GM19193 (cell line): ENCODE results near the gene METRNL.

Experiments
- POLR2A ChIP-seq: IDR thresholded peaks from 4 replicates; pipeline ENCODE4 v1.6.1; 2011; ENCODE audit not compliant: insufficient read depth, insufficient read length; ENCODE audit errors: extremely low read depth

The METRNL gene

DNA sequence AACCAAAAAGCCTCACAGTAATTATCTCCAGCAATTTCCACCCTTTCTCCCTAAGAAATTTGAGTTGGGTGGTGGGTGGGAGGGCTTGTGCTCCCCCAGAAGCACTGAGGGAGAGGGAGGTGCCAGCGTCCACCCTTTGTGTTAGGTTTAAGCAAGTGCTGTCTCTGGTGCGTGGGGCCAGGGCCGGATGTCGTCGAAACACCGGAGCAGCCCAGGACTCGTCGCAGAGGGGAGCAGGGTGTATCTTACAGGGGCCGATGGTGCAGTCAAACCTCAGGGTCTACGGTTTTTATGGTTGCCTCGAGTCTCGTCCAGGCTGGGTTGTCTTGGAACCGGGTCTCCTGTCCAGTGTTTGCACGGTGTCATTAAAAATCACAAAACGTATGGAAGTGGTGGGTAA is 35.3 kb downstream of the METRNL start:
- TF ChIP-seq POLR2A = no peak

DNA sequence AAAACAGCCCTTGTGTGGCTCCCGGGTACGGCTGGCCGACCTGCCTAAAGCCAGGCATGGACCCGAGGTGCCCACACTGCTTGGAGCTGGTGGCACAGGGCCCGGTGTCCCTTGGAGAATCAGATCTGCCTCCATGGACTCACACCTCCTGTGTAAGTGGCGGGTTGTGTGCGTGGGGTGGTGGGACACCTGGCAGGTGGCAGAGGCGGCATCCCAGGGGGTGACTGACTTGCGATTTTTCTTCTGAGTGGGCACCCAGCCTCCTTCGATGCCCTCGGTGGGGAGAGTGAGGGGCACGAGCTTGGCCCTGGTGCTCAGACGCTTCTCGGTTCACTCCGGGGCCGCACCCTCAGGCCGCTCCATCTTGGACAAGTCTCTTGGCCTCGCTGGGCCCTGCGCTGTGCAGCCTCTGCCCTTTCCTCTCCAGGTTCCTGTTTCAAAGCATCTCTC is 35.8 kb downstream of the METRNL start:
- TF ChIP-seq POLR2A = no peak

DNA sequence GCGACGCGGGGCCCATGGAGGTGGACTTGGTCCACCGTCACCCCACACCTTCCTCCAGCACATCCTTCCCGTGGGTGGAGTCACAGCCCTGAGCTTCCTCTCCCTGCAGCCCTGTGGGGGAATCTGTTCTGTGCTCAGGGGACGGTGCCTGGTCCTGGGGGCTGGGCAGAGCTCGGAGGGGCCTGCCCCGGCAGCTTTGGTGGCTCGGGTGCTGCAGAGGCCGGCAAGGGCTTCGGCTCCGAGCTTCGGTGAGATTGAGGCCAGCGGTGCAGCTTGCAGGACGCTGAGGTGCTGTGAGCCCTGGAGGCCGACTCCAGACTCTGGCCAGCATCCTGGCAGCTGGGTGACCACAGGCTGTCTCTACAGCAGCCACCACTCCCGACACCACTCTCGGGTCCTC is 36.4 kb downstream of the METRNL start:
- TF ChIP-seq POLR2A = no peak

DNA sequence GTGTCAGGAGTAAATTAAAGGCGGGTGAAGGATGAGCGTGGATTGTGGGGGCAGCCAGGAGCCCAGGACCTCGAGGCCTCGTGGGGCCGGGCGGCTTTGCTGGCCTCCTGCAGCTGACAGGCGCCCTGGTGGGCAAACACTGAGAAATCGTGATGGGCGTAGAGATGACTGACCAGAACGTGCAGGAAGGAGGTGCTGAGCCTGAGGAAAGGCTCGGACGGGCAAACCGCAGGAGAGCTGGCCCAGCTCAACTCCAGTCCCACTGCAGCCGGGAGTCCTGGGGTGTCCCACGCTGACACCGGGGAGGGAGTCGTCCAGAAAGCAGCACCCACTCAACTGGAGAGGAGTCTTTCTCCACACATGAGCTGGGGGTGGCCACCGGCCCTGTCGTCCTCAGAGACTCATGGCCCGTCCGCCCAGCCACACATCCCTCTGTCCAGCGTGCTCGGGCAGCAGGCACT is 36.9 kb downstream of the METRNL start:
- no peak for TF ChIP-seq POLR2A

DNA sequence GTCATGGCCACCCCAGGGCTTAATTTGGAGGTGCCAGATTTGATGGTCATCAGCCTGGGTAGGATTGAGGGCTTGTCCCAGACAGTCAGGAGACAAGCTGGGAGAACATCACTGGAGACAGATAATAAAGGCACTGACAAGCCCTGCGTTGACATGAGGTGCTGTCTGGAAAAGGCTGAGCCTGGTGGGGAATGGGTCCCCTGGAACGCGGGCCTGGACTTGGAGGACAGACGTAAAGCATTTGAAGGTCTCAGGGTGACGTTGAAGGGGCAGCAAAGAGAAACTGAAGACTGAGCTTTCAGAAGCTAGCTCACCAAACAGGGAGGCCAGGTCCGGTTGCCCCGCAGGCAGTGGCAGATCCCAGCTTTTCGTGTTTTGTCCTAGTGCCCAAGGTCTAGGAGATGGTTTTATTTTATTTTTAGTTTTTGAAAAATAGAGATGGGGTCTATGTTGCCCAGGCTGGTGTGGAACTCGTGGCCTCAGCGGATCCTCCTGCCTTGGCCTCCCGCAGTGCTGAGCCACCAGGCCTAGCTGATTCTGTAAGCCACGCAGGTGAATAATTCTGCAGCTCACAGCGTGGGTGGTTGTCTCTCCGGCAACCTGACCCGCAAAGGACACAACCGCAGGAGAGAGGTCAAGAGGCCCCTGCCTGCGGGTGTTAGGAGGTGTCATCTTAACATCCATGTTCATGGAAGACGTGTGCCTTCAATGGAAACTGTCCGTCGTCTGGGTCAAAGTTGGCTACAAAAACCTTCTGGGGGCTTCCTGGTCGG is 37.6 kb downstream of the METRNL start:
- TF ChIP-seq POLR2A = no peak

DNA sequence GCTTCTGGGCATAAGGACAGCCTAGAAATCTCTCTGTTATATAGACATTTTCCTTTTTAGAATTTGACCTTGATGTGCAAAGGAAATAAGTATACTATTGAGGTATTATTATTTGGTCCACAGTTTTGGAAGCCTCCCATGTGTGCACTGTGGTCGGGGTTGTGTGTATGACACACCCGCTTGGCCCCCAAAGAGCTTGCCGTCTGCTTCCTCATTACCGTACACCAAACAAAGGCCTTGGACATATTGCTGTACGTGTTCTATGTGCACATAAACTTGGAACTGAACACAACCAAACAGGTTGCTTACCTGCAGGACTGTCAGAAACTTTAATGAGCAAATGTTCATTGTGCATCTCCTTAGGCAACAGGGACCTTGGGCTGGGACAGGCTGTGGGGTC is 38.2 kb downstream of the METRNL start:
- TF ChIP-seq POLR2A = no peak

DNA sequence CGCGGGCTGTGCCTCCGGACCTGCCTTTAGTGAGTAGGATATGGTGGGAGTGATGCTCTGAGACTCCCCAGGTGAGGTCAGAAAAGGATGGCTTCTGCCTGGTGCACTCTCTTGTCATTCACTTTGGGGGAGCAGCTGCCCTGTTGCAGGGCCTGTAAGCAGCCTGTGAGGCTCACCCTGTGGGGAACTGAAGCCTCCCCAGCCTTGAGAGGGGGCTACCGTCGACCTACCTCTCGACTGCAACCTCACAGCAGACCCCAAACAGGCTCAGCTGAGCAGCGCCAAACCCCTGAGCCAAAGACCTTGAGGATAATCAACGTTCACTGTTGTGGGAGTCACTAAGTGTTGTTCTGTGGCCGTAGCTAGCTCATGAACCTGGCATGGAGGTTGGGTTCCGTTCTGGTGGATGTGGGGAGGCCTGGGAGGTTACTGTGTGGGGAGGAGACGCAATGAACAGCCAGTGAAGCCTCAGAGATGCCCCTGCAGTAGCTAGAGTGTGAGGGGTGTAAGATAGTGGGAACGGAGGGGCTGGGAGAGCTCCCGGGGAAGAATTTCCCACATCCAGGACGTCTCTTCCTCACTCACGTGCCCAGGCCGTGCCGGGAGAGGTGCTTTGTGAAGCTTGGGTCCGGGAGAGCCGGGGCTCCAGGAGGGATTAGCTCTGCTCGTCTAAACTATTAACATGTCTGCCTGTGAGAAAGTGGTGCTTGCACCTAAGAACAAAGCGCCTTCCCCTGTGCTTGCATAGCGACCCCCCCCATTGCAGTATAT is 38.8 kb downstream of the METRNL start:
- no peak for TF ChIP-seq POLR2A

DNA sequence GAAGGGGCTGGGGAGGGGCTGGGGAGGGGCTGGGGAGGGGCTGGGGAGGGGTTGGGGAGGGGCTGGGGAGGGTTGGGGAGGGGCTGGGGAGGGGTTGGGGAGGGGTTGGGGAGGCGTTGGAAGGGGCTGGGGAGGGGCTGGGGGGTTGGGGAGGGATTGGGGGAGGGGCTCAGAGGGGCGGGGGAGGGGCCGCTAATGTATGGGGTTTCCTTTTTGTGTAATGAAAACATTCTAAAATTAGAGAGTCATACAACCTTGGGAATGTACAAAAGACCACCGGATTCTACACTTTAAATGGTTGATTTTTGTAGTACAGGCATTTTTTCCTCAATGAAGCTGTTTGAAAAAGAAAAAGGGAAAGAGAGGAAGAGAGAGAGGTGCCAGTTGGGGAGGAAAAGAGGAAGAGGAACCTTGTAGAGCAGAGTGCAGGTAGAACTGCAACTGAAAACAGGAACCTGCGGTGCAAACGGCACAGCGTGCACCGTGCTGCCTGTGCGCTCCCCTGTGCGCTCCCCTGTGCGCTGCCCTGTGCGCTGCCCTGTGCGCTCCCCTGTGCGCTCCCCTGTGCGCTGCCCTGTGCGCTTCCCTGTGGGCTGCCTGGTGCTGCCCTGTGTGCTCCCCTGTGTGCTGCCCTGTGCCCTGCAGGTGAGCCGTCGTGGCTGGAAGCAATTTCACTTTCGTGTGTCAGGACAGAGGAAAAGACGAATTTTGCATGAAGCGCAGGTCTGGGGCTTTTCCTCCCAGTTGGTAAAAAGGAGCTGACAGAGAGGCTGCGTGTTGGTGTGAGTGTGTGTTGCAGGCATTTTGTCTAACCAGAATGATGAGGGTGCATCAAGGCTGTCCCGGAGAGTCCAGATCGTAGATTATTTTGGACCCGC is 40.8 kb downstream of the METRNL start:
- no peak for TF ChIP-seq POLR2A

DNA sequence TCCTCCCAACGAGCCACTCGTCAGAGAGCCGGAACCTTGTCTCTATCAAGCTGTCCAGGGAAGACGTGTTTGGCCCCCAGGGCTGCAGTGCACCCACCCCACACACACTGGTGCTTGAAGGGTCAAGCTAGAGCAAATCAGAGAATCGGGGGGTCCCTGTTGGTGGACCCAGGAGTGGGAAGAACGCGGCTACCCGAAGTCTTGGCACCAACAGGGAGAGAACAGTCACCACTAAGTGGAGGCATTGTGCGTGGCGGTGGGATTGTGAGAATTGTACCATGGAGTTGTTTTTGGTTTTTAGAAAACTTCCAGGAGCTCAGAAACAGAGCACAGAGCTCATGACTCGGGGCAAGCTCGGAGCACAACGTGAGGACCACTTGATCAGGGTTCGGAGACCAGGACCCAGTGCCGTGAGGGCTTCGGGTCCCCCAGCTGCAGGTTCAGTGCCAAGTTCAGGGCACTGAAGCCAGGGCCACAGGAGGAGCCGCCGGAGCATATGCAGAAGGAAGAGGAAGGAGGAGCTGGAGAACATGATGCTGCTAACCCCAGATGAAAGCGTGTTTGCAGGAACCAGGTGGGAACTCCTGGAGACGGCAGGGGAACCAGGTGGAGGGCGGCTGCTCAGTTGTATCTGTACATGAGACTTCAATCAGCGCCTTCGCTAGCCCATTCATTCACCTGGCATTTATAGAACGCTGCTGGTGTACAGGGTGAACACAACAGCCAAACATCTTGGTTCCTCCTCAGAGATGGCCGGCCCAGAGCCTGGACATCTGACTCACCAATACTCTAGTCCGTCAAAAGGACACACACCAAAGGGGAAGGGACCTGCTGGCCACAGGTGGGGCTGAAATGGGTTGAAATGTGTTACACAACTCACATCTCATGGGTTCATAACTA is 42.8 kb downstream of the METRNL start:
- TF ChIP-seq POLR2A = no peak

DNA sequence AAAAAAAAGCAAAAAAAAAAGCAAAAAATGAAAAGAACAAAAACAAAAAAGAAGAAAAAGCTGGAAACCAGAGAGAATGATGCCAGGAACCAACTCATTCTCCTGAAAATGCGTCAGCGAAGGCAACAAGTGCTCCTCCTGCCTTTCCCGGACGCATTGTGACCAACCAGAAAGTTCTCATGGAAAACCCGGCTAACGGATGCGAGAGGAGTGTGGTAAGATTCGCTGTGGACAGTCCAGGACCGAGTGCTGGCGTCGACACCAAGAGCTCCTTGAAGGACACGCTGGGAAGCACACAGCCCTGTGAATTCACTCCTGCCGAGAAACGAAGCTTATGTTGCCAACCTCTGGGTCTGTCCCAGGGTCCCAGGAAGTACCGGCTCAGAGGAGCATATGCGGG is 43.4 kb downstream of the METRNL start:
- TF ChIP-seq POLR2A = no peak

DNA sequence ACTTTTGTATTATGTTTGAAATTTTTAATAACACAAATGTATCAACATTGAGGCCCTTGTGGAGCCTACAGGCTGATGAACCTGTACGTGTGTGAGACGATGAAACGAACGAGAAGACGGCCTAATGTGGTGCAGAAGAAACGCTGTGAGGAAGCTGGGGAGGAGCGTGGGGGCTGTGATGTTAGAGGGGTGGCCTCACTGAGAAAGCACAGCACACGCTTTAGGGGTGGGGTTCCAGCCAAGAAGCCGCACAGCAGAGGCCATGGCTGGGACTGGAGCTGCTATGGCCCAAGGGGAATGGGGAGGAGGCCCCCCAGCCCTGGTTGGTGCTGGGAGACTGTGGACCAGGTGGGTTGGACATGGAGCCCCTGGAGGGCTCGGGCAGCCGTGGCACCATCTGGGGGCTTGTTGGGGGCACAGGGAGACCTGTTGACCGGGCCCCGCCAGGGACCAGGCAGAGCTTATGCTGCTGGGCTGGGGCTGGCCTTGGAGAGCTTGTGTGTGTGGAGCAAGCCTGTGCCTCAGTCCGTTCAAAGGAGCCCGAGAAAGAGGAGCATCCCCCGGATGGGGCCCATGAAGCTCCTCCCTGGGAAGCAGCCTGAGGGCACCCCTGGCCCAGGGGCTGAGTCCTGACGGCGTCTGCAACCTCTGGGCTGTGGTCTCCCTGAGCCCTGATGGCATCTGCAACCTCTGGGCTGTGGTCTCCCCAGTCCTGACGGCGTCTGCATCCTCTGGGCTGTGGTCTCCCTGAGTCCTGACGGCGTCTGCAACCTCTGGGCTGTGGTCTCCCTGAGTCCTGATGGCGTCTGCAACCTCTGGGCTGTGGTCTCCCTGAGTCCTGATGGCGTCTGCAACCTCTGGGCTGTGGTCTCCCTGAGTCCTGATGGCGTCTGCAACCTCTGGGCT is 44.7 kb downstream of the METRNL start:
- no peak for TF ChIP-seq POLR2A

DNA sequence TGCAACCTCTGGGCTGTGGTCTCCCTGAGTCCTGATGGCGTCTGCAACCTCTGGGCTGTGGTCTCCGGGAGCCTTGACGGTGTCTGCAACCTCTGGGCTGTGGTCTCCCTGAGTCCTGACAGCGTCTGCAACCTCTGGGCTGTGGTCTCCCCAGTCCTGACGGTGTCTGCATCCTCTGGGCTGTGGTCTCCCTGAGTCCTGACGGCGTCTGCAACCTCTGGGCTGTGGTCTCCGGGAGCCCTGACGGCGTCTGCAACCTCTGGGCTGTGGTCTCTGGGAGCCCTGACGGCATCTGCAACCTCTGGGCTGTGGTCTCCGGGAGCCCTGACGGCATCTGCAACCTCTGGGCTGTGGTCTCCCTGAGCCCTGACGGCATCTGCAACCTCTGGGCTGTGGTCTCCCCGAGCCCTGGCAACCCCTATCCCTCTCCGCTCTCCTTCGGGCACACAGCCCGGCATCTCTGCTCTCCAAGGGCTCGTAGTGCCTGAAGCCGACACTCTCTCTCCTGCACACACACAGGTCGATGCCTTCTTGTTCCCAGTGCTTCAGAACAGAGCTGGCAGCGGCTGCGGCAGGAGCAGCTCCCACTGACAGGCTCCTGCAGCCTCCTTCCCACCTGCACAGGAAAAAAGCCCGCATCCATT is 45.6 kb downstream of the METRNL start:
- TF ChIP-seq POLR2A = no peak

DNA sequence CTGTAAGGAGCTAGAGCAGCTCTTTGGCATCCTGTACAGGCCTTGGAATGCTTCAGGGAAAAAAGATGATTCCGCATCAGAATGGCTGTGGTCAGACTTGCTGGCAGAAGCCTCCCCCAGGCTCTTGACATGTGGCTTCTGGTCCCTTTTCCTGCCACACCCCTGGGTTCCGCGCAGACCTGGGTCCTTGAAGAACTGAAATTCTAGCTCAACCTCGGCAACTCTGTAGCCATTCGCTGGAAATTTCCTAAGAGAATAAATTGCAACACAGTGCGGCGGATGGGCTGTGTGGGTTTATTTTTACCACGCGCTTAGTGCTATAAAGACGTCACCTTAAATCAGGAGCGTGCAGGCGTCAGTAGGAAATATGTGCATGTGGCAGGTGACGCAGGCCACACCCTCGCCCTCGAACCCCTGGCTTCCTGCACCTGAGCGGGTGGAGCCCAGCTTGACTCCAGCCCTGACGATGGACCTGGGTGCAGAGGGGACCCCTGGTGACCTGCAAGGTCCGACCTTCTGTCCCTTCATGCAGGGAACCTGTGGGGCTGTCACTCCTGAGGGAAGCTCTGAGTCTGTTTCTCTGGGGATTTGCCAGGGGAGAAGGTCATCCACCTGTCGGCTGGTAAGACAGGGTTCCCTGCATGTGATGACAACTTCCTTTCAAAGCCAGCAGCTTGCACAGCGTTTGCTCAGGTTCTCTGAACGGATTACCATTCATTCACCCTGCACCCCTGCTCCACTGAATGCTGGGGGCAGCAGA is 46.3 kb downstream of the METRNL start:
- TF ChIP-seq POLR2A = no peak
